Measurements from ENCODE around the gene UBXN1.

UBXN1 gene, protein sequence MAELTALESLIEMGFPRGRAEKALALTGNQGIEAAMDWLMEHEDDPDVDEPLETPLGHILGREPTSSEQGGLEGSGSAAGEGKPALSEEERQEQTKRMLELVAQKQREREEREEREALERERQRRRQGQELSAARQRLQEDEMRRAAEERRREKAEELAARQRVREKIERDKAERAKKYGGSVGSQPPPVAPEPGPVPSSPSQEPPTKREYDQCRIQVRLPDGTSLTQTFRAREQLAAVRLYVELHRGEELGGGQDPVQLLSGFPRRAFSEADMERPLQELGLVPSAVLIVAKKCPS

GRCh38 chr11:62678770-62679696 is at the start of gene UBXN1:
UBXN1 (minus strand) TSS chr11:62679073; CDS start chr11:62678923, 150 bp downstream.
- peak; percentile 82 for DNase-seq (ENCODE audit: low spot score)

DNA sequence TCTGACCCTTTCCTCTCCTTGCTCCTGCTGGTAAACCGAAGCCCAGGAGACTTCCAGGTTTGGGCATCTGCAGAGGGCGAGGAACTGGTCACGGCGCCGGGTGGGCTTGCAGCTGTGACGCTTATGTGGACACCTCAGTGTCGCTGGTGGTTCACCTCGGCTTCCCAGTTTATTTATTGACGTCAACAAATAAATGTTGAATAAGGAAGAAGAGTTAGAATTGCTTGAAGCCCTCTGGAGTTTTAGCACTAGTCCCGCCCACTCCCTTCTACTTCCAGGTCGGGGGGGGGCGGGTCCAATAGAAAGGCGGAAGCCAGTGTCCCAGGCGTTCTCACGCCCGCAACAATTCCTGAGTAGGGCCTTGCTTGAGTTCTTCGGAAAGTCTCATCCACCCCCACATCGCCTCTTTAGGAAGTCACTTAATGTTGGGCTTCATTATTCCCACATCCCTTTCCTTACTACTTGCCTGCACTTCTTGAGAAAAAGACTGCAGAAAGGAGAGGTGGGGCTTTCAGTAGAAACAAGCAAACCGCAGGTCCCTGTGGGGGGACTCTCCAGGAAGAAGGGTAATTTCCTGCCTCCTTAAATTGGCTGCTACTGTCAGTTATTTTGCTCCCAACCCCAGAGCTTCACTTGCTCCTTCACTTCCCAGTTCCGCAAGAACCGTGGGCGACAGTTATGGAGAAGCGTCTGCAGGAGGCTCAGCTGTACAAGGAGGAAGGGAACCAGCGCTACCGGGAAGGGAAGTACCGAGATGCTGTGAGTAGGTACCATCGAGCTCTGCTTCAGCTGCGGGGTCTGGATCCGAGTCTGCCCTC is 49.5 kb upstream of the UBXN1 start, which contains the start of gene TTC9C:
Gene TTC9C, plus strand, starts transcription at position 316 of the 818 bp plus-strand sequence. Its CDS starts 363 bp downstream, at position 679.
- DNase-seq (ENCODE audit: low spot score): peak; percentile 82

GRCh38 chr11:62727872-62728170 is 48.9 kb upstream of the UBXN1 start:
- peak; percentile 93 for DNase-seq (ENCODE audit: low spot score)

- peak; percentile 99 for DNase-seq (ENCODE audit: low spot score)
Observed at GRCh38 chr11:62727165-62727871, 48.4 kb upstream of the UBXN1 start, which contains the start of gene HNRNPUL2. HNRNPUL2 (minus strand) TSS chr11:62727457; CDS start chr11:62727156, 301 bp downstream.

DNA sequence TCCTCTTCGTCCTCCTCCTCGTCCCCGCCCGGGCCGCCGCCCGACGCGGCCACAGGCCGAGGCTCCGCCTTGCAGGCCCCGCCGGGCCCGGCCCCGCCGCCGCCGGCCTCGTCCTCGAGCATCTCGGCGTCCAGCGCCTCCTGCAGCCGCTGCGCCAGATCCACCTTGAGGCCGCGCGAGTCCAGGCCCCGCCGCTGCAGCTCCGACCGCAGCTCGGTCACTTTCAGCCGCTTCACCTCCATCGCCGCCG is 48.0 kb upstream of the UBXN1 start:
- no peak for DNase-seq (ENCODE audit: low spot score)

GRCh38 chr11:62726156-62726914 is 47.5 kb upstream of the UBXN1 start:
- DNase-seq (ENCODE audit: low spot score): no peak

DNA sequence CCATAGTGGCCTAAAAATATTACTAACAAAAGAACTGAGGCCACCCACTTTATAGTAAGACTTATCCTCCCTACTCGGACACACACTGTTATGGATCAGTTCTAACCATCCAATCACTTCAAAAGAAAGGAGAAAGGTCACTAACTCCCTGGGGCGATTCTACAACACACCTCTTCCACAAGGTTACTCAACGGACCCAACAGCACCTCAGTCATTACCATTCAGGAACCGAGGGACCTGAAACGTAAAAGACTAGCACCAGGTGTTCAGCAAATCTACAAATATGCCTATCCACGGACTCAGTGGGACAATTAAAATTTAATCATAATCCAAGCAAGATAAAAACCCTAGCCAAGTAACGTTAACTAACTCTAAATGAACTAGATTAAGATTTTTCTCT is 46.8 kb upstream of the UBXN1 start:
- DNase-seq (ENCODE audit: low spot score): no peak

GRCh38 chr11:62724171-62724570 is 45.3 kb upstream of the UBXN1 start:
- no peak for DNase-seq (ENCODE audit: low spot score)

DNA sequence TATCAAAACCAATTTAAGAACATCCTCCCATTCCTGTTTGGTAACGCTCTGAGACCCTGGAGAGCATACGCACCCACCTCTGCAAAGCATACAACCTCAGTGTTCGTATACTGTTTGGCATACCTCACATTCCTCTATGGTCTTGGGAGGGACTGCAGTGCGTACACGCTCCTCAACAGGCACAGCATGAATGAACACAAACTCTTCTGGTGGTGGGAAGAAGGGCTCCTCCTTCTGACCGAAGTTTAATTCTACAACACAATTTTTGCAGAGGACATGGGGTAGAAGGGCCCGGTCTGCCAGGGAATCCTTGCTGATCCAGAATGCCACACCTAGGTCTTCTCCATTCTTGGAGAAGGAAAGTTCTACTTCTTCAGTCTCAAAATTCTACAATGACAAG is 43.1 kb upstream of the UBXN1 start:
- no peak for DNase-seq (ENCODE audit: low spot score)

DNA sequence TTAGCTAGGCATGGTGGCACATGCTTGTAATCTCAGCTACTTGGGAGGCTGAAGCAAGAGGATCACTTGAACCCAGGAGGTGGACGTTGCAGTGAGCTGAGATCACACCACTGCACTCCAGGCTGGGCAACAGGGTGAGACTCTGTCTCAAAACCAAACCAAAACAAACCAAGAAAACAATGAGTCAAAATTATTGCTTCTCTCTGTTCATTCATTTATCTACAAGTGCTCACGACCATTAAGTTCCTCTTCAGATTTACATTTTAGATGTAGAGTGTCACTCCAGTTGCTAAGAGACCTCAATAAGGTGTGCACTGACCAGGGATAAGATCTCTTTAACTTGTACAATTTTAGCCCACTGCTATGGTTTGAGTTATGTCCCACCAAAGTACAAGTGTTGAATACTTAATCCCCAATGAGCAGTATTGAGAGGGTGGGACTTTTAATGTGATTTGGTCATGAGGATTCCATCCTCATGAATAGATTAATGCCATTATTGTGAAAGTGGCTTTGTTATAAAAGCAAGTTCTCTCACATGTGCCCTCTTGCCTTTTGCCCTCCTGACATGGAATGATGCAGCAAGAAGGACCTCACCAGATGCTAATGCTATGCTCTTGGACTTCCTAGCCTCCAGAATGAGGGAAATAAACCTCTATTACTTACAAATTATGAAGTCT is 40.6 kb upstream of the UBXN1 start:
- no peak for DNase-seq (ENCODE audit: low spot score)

DNA sequence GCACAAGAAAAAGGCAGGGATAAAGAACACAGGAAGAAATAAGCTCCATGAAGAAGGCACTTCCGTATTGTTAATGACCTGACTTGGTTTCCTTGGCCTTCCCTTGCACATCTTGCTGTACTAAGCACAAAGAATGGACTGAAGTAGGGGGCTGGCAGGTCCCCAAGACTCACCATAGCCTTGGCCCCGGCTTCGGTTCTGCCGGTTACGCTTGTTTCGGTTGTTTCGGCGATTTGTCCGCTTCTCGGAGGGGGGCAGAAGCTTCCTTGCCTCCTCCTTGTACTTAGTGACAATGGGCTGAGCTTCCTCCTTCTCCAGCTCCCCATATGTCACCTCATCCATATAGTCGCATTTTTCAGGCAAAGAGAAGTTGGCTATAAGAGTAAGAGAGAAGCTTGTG is 37.9 kb upstream of the UBXN1 start:
- no peak for DNase-seq (ENCODE audit: low spot score)

DNA sequence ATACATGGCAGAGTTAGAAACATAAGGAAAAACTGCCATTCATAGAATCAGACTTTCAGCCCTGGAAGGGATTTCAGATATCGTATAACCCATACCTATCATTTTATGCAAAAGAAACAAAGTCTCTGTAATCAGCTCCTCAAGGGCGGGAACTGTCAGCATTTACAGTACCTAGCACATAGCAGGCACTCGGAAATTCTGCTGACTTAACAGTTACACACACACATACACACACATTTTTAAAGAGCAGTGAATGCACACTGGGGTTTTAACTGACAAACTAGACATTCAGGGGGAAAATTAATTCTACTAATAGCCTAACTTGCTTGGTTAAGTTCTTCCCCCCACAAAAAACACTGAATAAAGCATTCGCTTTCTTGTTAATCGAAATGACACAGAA is 37.3 kb upstream of the UBXN1 start:
- DNase-seq (ENCODE audit: low spot score): no peak

DNA sequence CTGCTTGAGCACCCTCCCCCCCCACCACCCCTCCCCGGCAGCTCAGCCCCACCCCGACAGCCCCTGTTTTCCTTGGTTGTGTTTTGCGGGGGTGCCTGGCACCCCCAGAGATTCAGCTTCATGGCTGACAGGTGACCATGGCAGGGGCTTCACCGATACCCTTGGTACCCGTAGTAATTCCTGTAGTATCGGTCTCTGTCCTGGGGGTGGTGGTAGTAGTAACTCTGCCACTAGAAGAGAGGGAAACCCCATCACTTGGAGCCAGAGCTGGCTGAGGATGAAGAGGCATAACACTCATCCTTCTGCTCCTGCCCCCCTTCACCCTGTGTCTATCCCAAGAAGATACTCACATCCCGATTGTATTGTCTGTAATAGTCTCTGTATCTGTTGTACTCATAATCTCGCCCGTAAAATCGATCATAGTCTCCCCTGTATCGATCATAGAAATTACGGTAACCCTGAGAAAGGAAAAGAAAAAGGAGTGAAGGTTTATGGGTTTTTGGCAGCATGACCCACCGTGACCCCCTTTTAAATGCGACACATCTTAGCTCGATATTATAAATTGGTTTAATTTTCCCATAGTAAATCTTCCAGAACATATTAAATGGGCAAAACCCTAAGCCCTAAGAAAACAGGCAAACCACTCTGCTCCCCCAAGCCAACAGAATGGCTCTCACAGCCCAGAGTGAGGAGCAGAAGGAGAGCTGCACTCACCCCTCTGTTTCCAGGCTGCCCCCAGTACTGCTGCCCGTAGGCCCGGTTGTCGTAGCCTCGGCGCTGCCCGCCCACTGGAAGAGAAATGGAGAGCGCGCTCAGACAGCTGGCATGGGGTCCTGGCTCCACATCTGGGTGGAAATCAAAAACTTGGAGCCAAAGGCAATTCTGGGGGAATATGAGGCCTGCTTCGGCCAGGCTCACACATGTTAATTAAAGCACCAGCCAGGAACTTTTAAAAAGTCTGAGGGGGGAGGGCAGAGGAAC is 36.6 kb upstream of the UBXN1 start:
- DNase-seq (ENCODE audit: low spot score): no peak

DNA sequence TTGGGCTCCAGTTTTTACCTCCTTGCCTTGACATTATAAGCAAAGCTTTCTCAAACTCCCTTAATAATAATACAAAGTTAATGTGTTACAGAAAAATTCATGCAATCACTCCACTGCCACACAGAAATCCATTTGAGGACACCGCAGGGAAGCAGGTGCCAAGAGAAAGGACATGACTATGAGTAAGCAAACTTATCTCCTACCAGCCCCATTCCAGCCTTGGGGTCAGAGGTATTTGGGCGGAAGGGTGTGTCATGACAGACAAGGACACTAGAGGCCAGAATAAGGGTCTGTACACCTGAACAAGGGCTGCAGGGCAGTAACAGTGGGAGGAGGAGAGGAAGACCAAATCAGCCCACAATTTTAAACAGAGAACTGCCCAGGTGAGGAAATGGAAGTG is 34.5 kb upstream of the UBXN1 start:
- DNase-seq (ENCODE audit: low spot score): no peak

DNA sequence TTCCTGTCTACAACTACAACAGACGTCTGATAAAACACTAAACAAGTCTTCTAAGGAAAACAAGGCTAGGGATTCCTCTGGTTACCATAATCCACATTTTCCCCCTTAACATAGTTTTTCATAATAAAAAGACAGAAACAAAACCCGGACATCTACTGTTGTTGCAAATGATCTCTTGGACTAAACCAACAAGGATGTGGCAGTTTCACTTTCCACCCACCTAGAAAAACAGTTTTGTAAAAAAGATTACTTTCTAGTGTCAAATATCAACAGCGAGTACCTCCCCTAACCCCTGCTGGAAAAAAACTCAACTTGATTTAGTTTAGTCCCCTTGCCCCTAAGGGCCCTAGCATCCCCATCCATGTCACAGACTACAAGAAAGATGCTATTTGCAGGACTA is 34.0 kb upstream of the UBXN1 start:
- no peak for DNase-seq (ENCODE audit: low spot score)

DNA sequence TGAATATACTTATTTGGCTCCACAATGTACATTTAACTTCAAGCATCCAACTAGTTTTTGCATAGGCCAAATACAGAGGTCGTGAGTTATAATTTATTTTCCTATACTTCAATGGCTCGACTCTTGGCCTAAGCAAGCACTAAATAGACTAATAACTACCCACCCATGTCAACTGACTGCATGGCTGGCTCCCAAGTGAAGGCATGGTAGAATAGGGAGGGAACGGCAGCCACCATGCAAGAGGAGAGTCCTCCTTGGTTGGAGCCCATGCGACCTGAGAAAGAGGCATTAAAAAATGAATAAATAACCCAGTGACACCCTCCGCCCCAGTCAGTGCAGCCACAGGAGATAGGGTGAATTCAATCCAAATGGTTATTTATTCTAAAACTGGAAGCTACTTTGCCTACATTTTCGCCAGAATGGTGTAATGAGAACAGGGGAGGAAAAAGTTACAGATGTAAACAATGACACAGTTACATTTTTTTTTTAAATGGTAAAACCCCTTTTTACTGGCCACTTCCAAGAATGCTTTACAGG is 33.5 kb upstream of the UBXN1 start:
- DNase-seq (ENCODE audit: low spot score): no peak

- no peak for DNase-seq (ENCODE audit: low spot score)
Observed at GRCh38 chr11:62710001-62710345, 31.1 kb upstream of the UBXN1 start.

DNA sequence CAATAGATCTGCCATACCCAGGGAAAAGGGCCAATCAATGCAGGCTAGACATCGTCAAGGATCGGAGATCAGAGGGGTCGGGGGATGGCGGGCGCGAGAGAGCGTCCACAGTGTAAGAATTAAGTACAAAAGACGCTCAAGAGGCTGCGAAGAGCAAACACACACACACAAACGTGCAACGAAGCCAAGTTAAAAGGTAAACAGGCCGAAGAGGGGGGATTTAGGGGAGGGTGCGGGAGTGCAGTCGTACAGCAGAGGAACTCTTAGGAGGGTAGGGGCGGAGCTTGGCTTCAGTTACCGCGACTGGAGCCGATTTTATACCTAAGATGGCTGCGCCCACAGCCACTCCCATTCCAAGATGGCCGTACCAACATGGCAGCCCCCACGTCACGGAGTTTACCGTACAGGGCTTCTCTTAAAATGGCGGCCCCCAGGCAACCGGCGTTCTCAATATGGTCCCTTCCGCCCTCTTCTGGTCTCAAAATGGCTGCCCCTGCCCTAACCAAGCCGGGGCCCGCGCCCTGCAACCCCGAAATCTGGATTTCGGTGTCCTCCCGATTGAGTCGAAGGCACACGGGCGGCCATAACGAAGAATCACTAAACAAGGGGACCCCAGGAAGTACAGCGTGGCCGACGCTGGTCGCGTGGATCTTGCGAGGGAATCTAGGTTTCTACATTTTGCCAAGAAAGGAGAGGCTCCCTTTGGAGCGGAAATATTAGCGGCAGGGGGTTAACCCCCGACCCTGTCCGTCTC is 30.6 kb upstream of the UBXN1 start:
- peak; percentile 98 for DNase-seq (ENCODE audit: low spot score)

GRCh38 chr11:62708793-62709192 is 29.9 kb upstream of the UBXN1 start:
- DNase-seq (ENCODE audit: low spot score): peak; percentile 46
